HG03442 (cell line): ENCODE data around the gene GRIP1.

ENCODE experiments used
- ATAC-seq: cut with Tn5 transposase; IDR thresholded peaks from one replicate; pipeline ENCODE4 v1.9.1; 2021; ENCODE audit warnings: mild to moderate bottlenecking, moderate library complexity; ENCODE audit not compliant: unreplicated experiment

Gene GRIP1, protein sequence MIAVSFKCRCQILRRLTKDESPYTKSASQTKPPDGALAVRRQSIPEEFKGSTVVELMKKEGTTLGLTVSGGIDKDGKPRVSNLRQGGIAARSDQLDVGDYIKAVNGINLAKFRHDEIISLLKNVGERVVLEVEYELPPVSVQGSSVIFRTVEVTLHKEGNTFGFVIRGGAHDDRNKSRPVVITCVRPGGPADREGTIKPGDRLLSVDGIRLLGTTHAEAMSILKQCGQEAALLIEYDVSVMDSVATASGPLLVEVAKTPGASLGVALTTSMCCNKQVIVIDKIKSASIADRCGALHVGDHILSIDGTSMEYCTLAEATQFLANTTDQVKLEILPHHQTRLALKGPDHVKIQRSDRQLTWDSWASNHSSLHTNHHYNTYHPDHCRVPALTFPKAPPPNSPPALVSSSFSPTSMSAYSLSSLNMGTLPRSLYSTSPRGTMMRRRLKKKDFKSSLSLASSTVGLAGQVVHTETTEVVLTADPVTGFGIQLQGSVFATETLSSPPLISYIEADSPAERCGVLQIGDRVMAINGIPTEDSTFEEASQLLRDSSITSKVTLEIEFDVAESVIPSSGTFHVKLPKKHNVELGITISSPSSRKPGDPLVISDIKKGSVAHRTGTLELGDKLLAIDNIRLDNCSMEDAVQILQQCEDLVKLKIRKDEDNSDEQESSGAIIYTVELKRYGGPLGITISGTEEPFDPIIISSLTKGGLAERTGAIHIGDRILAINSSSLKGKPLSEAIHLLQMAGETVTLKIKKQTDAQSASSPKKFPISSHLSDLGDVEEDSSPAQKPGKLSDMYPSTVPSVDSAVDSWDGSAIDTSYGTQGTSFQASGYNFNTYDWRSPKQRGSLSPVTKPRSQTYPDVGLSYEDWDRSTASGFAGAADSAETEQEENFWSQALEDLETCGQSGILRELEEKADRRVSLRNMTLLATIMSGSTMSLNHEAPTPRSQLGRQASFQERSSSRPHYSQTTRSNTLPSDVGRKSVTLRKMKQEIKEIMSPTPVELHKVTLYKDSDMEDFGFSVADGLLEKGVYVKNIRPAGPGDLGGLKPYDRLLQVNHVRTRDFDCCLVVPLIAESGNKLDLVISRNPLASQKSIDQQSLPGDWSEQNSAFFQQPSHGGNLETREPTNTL

DNA sequence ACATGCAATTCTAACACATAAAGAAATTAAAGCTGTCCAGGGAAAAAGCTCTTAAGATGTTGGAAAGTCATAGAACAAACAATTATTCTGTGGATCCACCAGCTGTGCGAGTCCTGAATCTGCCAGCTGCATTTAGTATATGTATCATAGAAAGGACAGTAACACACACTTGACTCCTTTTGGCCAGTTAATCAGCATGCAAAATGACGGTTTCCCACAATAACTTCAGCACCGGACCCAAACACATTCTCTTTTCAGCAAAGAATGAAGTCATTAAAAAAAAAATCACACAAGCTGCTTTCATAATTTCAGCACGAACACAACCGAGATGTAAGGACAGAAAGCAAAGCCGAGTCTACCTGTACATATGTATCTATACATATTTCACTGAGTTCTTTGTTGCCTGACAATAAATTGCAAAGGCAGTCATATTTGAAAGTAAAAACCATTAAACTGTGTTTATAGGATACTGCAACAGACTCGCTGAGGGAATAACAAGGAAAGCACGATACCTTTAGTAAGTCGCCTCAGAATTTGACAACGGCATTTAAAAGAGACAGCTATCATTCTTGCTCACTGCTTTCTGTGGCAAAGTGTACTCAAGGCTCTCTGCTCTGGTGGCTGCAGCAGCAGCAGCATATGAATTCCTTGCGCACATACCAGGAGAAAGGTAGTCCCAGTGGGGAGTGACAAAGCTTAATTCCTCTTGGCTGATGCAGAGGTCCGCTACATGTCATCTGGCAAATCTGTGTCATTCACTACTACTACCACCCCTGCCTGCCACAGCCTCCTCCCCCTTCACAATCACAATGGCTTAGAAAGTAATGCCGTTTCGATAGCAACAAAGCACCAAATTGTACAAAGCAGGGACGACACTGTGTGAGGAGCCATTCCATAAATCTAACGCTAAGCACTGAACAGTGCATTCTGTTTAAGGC lies at the start of gene GRIP1:
TSS of gene GRIP1 (minus strand) at position 739 of the 938 bp plus-strand sequence. CDS start at position 567, 172 bp downstream.
- no peak for ATAC-seq

DNA sequence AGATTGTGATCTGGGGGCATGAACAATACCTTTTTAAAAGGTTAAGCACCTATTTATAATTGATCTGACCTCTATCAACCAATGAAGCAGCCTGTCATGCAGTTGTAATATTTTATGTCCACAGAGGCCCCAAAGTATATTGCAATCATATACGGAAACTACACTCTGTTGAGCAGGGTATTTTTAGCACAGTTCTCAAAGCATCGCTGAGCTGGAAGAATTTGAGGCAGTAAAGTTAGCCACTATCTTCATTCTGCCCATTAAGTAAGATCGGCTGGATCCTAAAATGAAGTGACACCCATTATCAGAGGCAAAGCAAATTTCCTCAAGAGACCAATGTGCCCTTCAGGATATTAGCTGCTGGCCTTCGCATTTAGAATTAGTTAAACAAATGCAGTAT lies 47.7 kb upstream of the GRIP1 start:
- no peak for ATAC-seq

DNA sequence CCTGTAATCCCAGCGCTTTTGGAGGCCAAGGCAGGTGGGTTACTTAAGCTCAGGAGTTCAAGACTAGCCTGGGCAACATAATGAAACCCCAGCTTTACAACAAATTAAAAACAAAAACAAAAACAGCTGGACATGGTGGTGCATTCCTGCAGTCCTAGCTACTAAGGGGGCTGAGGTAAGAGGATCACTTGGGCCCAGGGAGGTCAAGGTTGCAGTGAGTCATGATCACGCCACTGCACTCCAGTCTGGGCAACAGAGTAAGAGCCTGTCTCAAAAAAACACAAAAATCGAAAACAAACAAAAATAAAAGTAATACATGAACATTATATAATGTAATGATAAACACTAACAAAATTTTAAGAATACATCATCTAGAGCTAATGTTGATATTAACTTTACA lies 46.2 kb upstream of the GRIP1 start:
- ATAC-seq: no peak

DNA sequence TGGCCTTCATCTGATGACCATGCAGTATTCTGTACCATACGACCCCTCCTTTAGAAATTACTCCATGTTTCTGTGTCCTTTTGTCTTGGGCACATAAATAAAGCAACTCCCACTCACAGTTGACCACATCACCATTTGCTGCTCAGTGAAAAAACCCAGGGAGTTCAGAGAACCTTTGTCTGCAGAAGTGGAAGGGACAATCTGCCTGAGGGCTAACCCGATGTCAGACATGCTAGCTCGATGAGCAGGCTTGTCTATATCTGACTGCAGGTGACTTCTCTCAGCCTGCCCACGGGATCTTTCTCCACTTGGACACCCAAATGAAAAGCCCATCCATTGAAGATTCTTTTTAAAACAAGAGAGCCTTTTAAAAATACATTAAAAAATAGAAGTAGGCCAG lies 45.7 kb upstream of the GRIP1 start:
- ATAC-seq: no peak

DNA sequence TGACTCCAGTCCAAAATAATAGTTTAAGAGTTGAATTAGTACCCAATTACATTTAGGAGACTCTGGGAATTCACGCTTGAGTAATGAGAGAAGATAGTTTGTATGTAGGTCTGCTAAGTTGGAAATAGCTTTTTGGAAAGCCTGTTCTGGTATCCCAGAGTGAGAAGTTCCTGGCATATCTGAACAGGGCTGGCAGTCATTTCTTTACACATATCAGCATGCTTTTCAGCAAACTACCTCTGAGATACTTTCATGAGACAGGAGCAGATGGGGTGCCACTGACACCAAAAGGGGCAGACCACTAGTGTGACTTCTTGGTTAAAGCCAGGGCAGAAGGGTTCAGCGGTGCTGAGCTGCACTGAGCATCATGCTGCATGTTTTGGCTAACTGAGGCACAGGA lies 45.1 kb upstream of the GRIP1 start:
- ATAC-seq: no peak

DNA sequence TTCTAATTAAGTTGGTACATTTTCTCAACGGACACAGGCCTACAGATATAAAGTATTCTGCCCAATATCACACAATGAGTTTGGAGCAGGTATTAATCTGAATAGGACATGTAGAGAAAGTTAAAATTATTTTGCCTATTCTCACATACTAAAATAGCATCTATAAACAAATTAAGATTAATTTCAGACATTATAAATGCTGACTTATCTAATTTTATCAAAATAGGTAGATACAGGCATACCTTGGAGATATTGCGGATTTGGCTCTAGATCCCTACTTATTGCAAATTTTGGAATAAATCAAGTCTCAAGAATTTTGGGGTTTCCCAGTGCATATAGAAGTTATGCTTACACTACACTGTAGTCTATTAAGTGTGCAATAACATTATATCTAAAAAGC lies 41.0 kb upstream of the GRIP1 start:
- ATAC-seq: no peak

DNA sequence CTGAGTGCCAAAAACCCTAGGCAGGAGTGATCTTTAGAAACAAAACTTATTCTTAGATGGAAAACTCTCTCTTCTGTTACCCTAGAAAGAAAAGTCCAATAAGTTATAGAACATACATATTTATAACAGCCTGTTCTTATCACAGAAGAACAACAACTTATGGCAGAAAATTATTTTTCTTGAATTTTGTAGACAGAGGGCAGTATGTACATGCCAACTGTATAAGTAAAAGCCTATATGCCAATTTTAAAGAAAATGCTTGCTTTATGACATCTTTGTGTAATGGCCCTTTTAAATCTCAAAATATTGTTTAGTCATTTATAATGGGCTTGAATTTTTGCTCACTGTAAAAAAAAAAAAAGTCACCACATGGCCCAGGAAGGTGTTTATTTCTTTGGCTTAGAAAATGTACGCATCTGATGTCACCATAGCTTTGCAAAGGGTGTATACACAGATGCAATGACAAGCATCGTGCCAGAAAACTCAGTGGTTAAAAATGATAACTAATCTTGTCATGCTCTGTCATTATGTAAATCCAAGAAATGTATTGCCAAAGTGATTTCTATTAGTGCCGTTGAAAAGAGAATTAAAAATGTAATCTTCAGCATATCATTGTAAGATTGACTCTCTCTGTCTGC lies 38.3 kb upstream of the GRIP1 start:
- no peak for ATAC-seq

DNA sequence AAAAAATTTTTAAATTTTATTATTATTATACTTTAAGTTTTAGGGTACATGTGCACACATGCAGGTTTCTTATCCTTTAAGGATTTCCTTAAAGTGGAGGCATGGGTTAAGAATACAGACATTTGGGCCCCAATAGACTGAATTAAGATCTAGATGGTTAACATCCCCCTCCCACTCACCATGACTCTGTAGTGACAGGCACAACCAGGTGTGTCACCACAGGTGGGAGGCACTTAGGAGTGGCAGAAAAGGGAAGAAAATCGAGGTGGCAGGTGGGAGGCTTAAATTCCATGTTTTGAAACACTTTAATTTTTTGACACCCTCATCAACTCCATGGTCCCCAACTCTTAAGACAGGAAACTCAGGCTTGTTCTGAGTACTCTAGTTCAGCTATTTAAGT lies 37.6 kb upstream of the GRIP1 start:
- no peak for ATAC-seq

DNA sequence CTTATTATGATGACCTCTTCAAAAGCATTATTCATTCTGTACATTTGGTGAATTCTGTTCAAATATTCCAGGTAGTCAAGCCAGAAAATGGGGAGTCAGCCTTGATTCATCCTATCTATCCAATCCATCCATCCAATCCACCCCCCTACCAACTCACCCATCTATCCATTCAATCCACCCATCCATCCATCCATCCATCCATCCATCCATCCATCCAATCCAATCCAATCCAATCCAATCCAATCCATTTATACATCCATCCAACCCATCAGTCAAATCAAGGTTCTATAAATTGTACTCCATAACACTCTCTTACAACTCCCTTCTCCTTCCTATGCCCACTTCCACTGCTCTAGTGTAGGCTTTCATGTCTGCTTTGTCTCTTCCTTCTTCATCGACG lies 35.8 kb upstream of the GRIP1 start:
- ATAC-seq: no peak

DNA sequence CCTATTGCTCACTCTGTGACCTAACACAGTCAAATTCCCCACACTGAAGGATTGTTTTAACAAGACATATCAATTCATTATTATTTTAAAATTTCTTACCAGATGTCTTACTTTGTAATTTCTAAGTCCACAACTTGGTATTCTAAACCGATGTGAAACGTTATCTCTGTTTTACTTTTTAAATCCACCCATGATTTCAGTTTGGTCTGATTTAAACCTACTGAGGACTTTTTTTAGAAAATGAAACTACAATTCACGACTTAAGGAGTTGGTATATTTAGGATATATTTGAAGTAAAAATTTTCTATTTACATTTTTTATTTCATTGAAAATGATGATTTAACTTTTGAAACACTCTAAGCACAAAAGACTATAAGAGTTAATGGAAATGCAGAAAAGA lies 35.1 kb upstream of the GRIP1 start:
- ATAC-seq: peak; percentile 49

DNA sequence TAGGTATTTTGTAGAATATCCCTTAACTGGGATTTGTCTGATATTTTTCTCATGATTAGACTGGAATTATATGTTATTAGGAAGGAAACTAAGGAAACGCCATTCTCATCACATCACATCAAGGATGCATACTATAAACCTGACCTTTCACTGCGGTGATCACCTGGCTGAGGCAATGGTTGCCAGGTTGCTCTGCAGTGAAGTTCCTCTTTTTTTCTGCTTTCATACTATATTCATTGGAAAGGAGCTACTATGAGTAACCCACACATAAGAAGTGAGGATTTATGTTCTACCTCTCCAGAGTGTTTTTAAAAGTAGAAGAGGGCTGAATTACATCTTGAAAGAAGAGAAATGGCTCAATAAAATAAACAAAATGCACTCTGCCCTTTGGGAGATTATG lies 31.0 kb upstream of the GRIP1 start:
- peak; percentile 41 for ATAC-seq

DNA sequence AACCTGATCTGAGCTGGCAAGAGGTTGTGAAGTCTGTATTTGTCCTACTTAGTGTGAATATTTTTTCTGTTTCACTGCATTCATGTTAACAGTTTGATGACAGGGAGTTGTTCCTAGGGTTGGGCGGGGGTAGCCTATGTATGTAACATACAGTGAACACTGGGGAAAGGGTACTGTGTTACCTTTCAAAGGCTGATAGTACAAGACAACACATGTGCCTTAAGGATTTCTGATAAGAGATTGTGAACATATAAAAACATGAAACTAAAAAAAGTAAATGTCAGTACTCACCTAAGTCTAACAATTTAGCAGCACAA lies 30.5 kb upstream of the GRIP1 start:
- ATAC-seq: no peak

DNA sequence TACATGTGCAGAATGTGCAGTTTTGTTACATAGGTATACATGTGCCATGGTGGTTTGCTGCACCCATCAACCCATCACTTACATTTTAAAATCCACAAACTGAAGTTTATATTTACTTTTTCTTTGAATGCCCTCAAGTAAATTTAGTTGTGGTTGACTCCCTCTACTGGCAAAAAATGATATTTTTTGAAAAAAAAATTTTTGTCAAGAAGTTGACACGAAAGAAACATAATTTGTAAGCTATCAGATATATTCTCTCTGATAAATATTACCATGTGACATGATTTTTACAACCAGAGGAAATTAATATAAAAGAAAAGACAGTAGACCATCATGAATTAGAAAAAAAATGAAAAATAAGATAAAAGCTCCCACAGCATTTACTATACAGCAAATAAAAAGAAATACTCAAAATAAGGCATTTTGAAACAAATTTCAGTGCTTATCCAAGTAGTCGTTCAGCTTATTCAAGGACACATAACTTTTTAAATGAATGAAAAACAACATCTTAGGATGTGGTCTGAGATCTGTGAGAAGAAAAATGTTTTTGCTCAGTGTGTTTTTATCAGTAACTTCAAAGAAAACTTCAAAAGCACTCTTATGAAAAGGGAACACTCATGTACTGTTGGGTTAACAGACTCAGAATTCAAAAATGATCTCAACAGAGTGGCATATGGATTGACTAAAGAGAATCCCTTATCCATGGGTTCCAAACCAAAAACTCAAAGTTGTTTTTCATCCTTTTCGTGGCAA lies 30.0 kb upstream of the GRIP1 start:
- ATAC-seq: no peak

DNA sequence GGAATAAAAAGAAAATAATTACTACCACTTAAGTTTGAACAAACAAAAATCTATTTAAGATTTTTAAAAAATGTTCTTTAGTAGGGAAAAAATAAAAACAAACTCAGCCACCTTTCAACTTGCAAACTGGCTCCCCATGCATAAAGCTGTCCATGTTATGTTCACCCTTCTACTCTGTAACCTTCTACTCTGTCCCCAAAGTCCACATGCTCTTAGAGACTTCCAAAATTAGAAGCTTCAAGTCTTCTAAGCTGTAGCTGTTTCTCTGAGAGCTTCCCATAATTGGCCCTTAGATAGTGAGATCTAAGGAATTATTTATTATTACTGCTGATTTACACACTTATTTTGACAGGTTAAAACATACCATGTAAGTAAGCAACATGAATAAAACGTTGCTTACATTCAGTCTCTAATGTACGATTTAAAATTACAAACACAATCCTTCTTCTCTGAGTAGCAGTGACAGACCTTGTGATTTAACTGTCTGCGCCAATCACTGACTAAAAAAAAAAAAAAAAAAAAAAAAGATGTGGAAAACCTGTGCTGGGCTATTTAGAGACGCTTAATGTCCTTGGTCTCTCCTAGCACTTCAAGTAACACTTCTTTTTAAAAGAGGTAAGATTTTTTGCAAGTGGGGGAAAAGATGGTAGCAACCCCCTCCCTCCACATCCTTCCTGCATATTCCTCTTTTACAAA lies 28.3 kb upstream of the GRIP1 start:
- ATAC-seq: no peak

DNA sequence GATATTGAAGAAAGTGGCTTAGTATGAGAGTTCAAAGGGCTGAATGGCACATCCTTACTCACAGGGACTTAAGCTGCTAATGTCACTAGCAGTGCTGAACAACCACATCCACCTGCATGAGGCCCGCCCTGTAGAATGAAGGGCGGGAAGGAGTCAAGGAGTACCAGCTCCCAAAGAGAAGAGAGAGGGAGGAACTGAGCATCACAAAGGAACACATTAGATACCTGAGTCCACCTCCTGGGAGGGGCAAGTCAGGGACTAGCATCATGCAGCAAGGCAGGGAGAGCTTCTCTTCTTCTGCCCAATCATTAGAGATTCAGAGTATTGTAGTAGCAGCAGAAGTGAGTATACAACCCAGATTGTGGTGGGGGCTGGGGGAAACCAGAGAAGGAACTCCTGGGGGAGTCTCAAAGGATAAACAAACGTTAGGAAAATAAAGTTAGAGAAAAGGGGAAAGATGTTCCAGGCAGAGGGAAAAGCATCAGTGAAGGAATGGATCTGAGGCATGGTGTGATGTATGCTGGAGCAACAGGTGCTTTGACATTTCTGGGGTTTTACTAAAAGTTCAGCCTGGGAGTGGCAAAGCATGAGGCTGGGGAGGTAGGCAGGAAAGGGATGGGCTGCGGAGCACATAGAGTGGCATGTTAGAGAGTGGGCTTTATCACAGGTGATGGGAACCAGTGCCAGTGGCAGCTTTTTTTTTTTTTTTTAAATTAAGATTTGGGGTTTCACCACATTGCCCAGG lies 21.0 kb upstream of the GRIP1 start:
- ATAC-seq: no peak

DNA sequence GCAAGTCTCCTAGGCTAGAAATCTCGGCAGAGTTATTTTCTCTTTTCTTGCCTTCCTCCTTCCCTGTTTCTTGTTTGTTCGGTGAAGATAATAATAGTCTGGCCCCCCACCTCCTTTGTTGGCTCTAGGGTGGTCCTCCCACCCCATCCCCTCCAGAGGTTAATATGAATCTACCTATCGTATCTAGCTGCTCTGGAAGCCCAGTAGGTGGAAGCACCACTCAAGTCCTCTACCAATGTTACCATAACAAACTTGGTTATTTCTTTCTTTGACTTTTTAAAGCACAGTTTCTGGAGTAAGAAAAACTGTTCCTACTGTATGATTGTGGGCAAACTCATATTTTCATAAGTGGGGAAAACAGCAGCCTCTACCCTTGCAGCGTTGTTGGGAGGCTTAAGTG lies 19.7 kb upstream of the GRIP1 start:
- no peak for ATAC-seq

DNA sequence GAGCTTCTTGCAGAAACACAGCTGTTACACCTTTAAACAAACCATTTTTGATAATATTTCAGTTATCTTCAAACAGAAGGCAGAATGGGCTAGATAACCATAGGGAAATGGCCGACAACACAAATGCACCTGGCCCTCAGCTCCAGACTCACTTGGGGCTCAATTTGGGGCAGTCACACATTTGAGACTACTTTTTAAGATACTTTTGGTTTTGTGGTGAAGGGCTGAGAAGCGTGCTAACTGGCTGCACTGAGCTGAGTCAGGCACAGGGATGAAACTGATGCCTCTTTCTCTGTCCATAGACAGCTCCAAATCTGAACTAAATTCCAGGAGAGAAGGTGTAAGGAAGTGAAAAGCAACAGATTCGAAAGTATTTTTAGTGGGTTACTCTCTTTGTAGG lies 18.5 kb upstream of the GRIP1 start:
- ATAC-seq: peak; percentile 50
